GM18526 (cell line): ENCODE results near the gene GMDS.

Source experiments
- POLR2A ChIP-seq: IDR thresholded peaks from 3 replicates; pipeline ENCODE4 v1.6.1; 2011; ENCODE audit not compliant: insufficient read length; ENCODE audit errors: extremely low read depth

GMDS gene

GRCh38 chr6:1851681-1852456, 393.5 kb downstream of the GMDS start:
- TF ChIP-seq POLR2A = no peak

- TF ChIP-seq POLR2A = no peak
Measured at GRCh38 chr6:1850840-1851157, 394.6 kb downstream of the GMDS start.

- no peak for TF ChIP-seq POLR2A
Measured at GRCh38 chr6:1850121-1850839, 395.1 kb downstream of the GMDS start.

- TF ChIP-seq POLR2A = no peak
Measured at GRCh38 chr6:1849691-1850090, 395.7 kb downstream of the GMDS start.

- no peak for TF ChIP-seq POLR2A
Measured at GRCh38 chr6:1848752-1849151, 396.7 kb downstream of the GMDS start.

GRCh38 chr6:1846611-1847010, 398.8 kb downstream of the GMDS start:
- TF ChIP-seq POLR2A = no peak

- no peak for TF ChIP-seq POLR2A
Measured at GRCh38 chr6:1842334-1842733, 403.1 kb downstream of the GMDS start.

GRCh38 chr6:1841136-1841535, 404.3 kb downstream of the GMDS start:
- TF ChIP-seq POLR2A = no peak

GRCh38 chr6:1840491-1841121, 404.8 kb downstream of the GMDS start:
- no peak for TF ChIP-seq POLR2A

- TF ChIP-seq POLR2A = no peak
Measured at GRCh38 chr6:1839361-1839760, 406.0 kb downstream of the GMDS start.

GRCh38 chr6:1838604-1839213, 406.7 kb downstream of the GMDS start:
- no peak for TF ChIP-seq POLR2A

- TF ChIP-seq POLR2A = no peak
Measured at GRCh38 chr6:1837826-1838225, 407.6 kb downstream of the GMDS start.

- no peak for TF ChIP-seq POLR2A
Measured at GRCh38 chr6:1836690-1837089, 408.7 kb downstream of the GMDS start.

- TF ChIP-seq POLR2A = no peak
Measured at GRCh38 chr6:1834646-1835516, 410.5 kb downstream of the GMDS start.

GRCh38 chr6:1834207-1834606, 411.2 kb downstream of the GMDS start:
- TF ChIP-seq POLR2A = no peak
